Neuronal stem cell (in vitro differentiated cells): ENCODE measurements around the gene EIF1AX. TPM values are rescaled to one million over a fixed set of nuclear protein-coding genes. Genes with fewer than 3 reads are reported as not detected.

Experiments used
- DNase-seq: peaks from one replicate; pipeline ENCODE4 v3.0.0-alpha.2; 2013; ENCODE audit warnings: low spot score
- H2AFZ ChIP-seq: one replicate; pipeline ENCODE4 v1.6.1; 2013; ENCODE audit warnings: mild to moderate bottlenecking, low read length, inconsistent platforms
- H2AK5ac ChIP-seq: 2 replicates; pipeline ENCODE4 v1.6.1; 2013; ENCODE audit warnings: low read depth, mild to moderate bottlenecking, inconsistent platforms, low read length, moderate library complexity, mixed read lengths
- H2BK120ac ChIP-seq: 2 replicates; pipeline ENCODE4 v1.6.1; 2013; ENCODE audit warnings: low read depth, mild to moderate bottlenecking, inconsistent platforms, low read length, moderate library complexity, mixed read lengths
- H2BK12ac ChIP-seq: one replicate; pipeline ENCODE4 v1.6.1; 2013; ENCODE audit warnings: low read length, inconsistent platforms
- H2BK15ac ChIP-seq: 2 replicates; pipeline ENCODE4 v1.6.1; 2013; ENCODE audit warnings: mild to moderate bottlenecking, low read length, inconsistent platforms, mixed read lengths
- H2BK5ac ChIP-seq: one replicate; pipeline ENCODE4 v1.6.1; 2013; ENCODE audit warnings: inconsistent platforms, mild to moderate bottlenecking, low read length, moderate library complexity
- H3K14ac ChIP-seq: one replicate; pipeline ENCODE4 v1.6.1; 2013; ENCODE audit warnings: low read length, inconsistent platforms
- H3K18ac ChIP-seq: 2 replicates; pipeline ENCODE4 v1.6.1; 2013; ENCODE audit warnings: low read length, inconsistent platforms
- H3K23ac ChIP-seq: 2 replicates; pipeline ENCODE4 v1.6.1; 2013; ENCODE audit warnings: low read depth, mild to moderate bottlenecking, mixed read lengths, low read length, inconsistent platforms; ENCODE audit not compliant: poor library complexity
- H3K27ac ChIP-seq: replicated peaks from 3 replicates; pipeline ENCODE4 v1.5.1; 2013; ENCODE audit warnings: low read length, inconsistent platforms
- H3K27me3 ChIP-seq, 3 experiments: 2 replicates each; pipeline ENCODE4 v1.6.1; 2013; ENCODE audit warnings: low read length in 3 of 3, mild to moderate bottlenecking in 2 of 3, inconsistent platforms in 1 of 3, low read depth in 1 of 3, mixed read lengths in 1 of 3, moderate library complexity in 1 of 3; ENCODE audit not compliant: control insufficient read depth in 3 of 3, insufficient read depth in 3 of 3
- H3K36me3 ChIP-seq, 2 donors: replicated peaks in 1 of 2; 2 replicates each; pipeline ENCODE4 v1.6.1; 2013; ENCODE audit warnings: low read length in 2 of 2; ENCODE audit not compliant: control insufficient read depth in 2 of 2, insufficient read depth in 2 of 2
- H3K4ac ChIP-seq: 2 replicates; pipeline ENCODE4 v1.6.1; 2013; ENCODE audit warnings: inconsistent platforms, mild to moderate bottlenecking, low read length, moderate library complexity
- H3K4me1 ChIP-seq, 2 donors: 1 replicate in 1 of 2; 2 replicates in 1 of 2; pipeline ENCODE4 v1.6.1; 2013; ENCODE audit warnings: low read length in 2 of 2, low read depth in 1 of 2; ENCODE audit not compliant: control insufficient read depth in 2 of 2, insufficient read depth in 1 of 2
- H3K4me2 ChIP-seq: one replicate; pipeline ENCODE4 v1.6.1; 2013; ENCODE audit warnings: mild to moderate bottlenecking, low read length, inconsistent platforms; ENCODE audit not compliant: insufficient read depth, poor library complexity, severe bottlenecking
- H3K4me3 ChIP-seq, 2 donors: 2 replicates each; pipeline ENCODE4 v1.5.1; 2013; ENCODE audit warnings: low read length in 2 of 2, mild to moderate bottlenecking in 2 of 2, inconsistent platforms in 1 of 2, moderate library complexity in 1 of 2
- H3K79me1 ChIP-seq: one replicate; pipeline ENCODE4 v1.6.1; 2013; ENCODE audit warnings: low read depth, mild to moderate bottlenecking, inconsistent platforms, low read length, moderate library complexity
- H3K9ac ChIP-seq: one replicate; pipeline ENCODE4 v1.6.1; 2013; ENCODE audit warnings: mild to moderate bottlenecking, low read depth, low read length, inconsistent platforms; ENCODE audit not compliant: poor library complexity
- H3K9me3 ChIP-seq, 2 donors: replicated peaks in 1 of 2; 2 replicates each; pipeline versions ENCODE3 to v1.6.1; 2013; ENCODE audit warnings: low read length in 2 of 2, mild to moderate bottlenecking in 2 of 2, inconsistent platforms in 1 of 2, low read depth in 1 of 2, mixed read lengths in 1 of 2, moderate library complexity in 1 of 2; ENCODE audit not compliant: control insufficient read depth in 2 of 2, insufficient read depth in 1 of 2
- H4K8ac ChIP-seq: one replicate; pipeline ENCODE4 v1.6.1; 2013; ENCODE audit warnings: low read depth, mild to moderate bottlenecking, inconsistent platforms, low read length, moderate library complexity
- H4K91ac ChIP-seq: one replicate; pipeline ENCODE4 v1.6.1; 2013; ENCODE audit warnings: low read length, low read depth, mild to moderate bottlenecking, inconsistent platforms; ENCODE audit not compliant: poor library complexity
- WGBS, 2 donors: extraction: QIAGEN DNeasy Blood & Tissue Kit; methylation state at CpG; one replicate each; pipeline ENCODE4 v1.1.7; 2013; ENCODE audit warnings: missing lambda C conversion rate in 2 of 2, mixed read lengths in 1 of 2; ENCODE audit not compliant: insufficient read length in 2 of 2, insufficient replicate concordance in 1 of 2; ENCODE audit errors: extremely low coverage in 2 of 2; 5-methylcytosine and 5-hydroxymethylcytosine counted together
- small RNA-seq: library from polyadenylated mRNA; stranded (forward); fragments of <200 nt; extraction: miRNeasy Mini kit (QIAGEN cat#:217004); gene quantifications from one replicate; pipeline ENCODE3, GENCODE V24; 2013; ENCODE audit not compliant: insufficient read depth

EIF1AX gene

DNA sequence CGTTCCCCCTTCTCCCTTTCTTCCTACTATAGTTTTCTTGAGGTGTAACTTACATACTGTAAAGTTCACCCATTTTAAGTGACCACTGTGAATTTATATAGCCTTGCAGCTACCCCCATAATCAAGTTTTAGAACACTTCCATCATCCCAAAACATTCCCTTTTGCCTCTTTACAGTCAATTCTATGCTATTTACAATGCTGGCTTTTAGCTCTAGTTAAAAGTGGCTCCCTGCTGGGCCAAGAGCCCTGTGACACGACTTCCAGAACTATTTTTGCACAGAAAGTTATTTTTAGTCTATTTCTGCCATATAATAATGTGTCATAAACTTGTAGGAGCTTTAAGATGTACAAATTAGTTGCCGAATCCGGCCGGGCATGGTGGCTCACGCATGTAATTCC lies 51.8 kb downstream of the EIF1AX start:
- H3K36me3 ChIP-seq: no peaks in the 10 kb centered on the region
- WGBS, 2 donors: no CpG with 5 or more reads among the region's 6 CpGs

DNA sequence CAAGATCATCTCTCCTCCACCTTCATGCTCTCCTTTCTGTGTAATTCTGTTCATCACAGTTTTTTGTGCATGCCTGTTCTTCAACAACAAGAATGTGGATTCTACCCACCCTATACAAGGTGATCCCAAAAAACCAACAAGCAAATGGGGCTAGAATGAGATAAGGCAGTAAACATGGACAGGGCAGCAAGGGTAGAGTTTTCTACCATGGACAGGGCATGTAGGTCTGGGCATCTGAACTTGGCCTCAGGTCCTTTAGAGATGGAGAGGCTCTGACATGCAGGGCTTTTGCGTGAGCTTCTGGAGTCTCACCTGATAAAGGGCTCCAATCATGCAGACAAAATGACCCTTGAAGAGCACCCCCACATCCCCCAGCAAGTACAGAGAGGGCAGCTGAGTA lies 61.4 kb downstream of the EIF1AX start:
- no peak overlapping the region for H3K18ac ChIP-seq

More for the DNA sequence above, 51.8 kb downstream of the EIF1AX start:
- no peak overlapping the region for H4K8ac ChIP-seq
- H2BK15ac ChIP-seq: no peak overlapping the region
- no peak overlapping the region for H2BK12ac ChIP-seq
- DNase-seq: no peak
- no peak overlapping the region for H4K91ac ChIP-seq
- no peaks in the 10 kb centered on the region for H3K9me3 ChIP-seq
- H3K18ac ChIP-seq: no peak overlapping the region
- no peak overlapping the region for H3K4me3 ChIP-seq
- no peak overlapping the region for H2AK5ac ChIP-seq
- H3K4me2 ChIP-seq: no peak overlapping the region
- H3K27ac ChIP-seq: no peak overlapping the region
- no peak overlapping the region for H3K14ac ChIP-seq
- H2AFZ ChIP-seq: no peak overlapping the region
- H3K27me3 ChIP-seq: peaks cover 0 to 8% (median 0%) of the 10 kb centered on the region in 3 experiments
- no peak overlapping the region for H2BK5ac ChIP-seq
- no peak overlapping the region for H2BK120ac ChIP-seq
- no peaks in the 10 kb centered on the region for H3K79me1 ChIP-seq
- no peak overlapping the region for H3K4ac ChIP-seq
- H3K9ac ChIP-seq: no peak overlapping the region
- no peaks in the 10 kb centered on the region for H3K4me1 ChIP-seq
- H3K23ac ChIP-seq: no peak overlapping the region

More for the DNA sequence above, 61.4 kb downstream of the EIF1AX start:
- Histone ChIP-seq H3K14ac (no peak overlapping the region), H4K8ac (no peak overlapping the region), H3K9me3 (no peaks in the 10 kb centered on the region), H3K4me1 (no peaks in the 10 kb centered on the region), H3K36me3 (no peaks in the 10 kb centered on the region), H3K4ac (no peak overlapping the region), H2AFZ (no peak overlapping the region), H3K23ac (no peak overlapping the region), H3K27me3 (peaks cover 0 to 15% (median 0%) of the 10 kb centered on the region in 3 experiments), H3K79me1 (no peaks in the 10 kb centered on the region), H3K4me2 (no peak overlapping the region), H3K27ac (no peak overlapping the region), H2BK5ac (no peak overlapping the region), H2AK5ac (no peak overlapping the region), H2BK120ac (no peak overlapping the region), H3K9ac (no peak overlapping the region), H2BK12ac (no peak overlapping the region), H4K91ac (no peak overlapping the region), H3K4me3 (no peak overlapping the region), H2BK15ac (no peak overlapping the region)
- no peak for DNase-seq
- no CpG with 5 or more reads among the region's 1 CpG for WGBS, 2 donors

Small RNAs within 50 kb of the gene (small RNA-seq; reads per million reads assigned to genes)
- gene RF00493: 82.0 reads per million, percentile 96 among the genes with 10 or more reads in this experiment
- not detected for gene RF00494
